ENCODE data around the gene PSG11.
"Not testable (repeated sequence)": the region's sequence is repeated elsewhere in the genome, so short reads cannot be mapped to it uniquely, and the experiment has no call there.

Gene PSG11

GRCh38 chr19:42985588-42985987 is 40.7 kb downstream of the PSG11 start:
- DNase-seq = no peak

- not testable (repeated sequence) for DNase-seq
Measured at GRCh38 chr19:42982111-42982510, 44.2 kb downstream of the PSG11 start.

- not testable (repeated sequence) for DNase-seq
Measured at GRCh38 chr19:42971451-42971850, 54.8 kb downstream of the PSG11 start.

GRCh38 chr19:42965176-42965575 is 61.1 kb downstream of the PSG11 start:
- DNase-seq = no peak

- no peak for DNase-seq
Measured at GRCh38 chr19:42961119-42961518, 65.2 kb downstream of the PSG11 start.

Data from retina (tissue), 1 donor.